Measurements from ENCODE around the gene SLC44A3. TPM values are rescaled to one million over a fixed set of nuclear protein-coding genes. Genes with fewer than 3 reads are reported as not detected.
"Not testable (repeated sequence)": the region's sequence is repeated elsewhere in the genome, so short reads cannot be mapped to it uniquely, and the experiment has no call there.

The SLC44A3 gene
- total and polyA plus RNA-seq, 2 donors (not counting 1 experiment from before 2014, with no cell fraction given): 3.9 to 9.7 TPM

- no peaks in the 10 kb centered on the region for H3K27me3 ChIP-seq (ENCODE audit: control insufficient read depth, insufficient read depth, low read length)
- no peaks in the 10 kb centered on the region for H3K9me3 ChIP-seq (ENCODE audit: control insufficient read depth, insufficient read depth, low read depth, low read length)
- no peaks in the 10 kb centered on the region for H3K4me1 ChIP-seq (ENCODE audit: control insufficient read depth, extremely low read depth, insufficient read depth, low read length)
- TF ChIP-seq CTCF (conservative IDR thresholded peaks at IDR 0.05 in 1 of 2, IDR thresholded peaks at IDR 0.05 in 1 of 2; ENCODE audit: low read depth in 1 of 2, low read length in 2 of 2) (no peak), EZH2 (IDR thresholded peaks at IDR 0.05; ENCODE audit: low read length, missing control alignments) (no peak)
- H3K27ac ChIP-seq (ENCODE audit: insufficient read depth, low read length): no peak overlapping the region
- no peaks in the 10 kb centered on the region for H3K79me2 ChIP-seq (ENCODE audit: control insufficient read depth, insufficient read depth, low read length)
- H3K4me2 ChIP-seq (ENCODE audit: extremely low read depth, insufficient read depth, low read length): no peak overlapping the region
- no peaks in the 10 kb centered on the region for H3K36me3 ChIP-seq (ENCODE audit: control insufficient read depth, insufficient read depth, low read length)
- no peak for DNase-seq (ENCODE audit: low read depth in 2 of 2)
- no peaks in the 10 kb centered on the region for H4K20me1 ChIP-seq (ENCODE audit: control insufficient read depth, extremely low read depth, insufficient read depth, low read length)
- H3K4me3 ChIP-seq (replicated peaks in 1 of 4; ENCODE audit: control extremely low read depth in 1 of 4, insufficient read depth in 1 of 4, low read depth in 3 of 4, low read length in 4 of 4): no peak overlapping the region
- no peak overlapping the region for H2AFZ ChIP-seq (ENCODE audit: low read length)
- no peak overlapping the region for H3K9ac ChIP-seq (ENCODE audit: insufficient read depth, low read length)
Observed at GRCh38 chr1:94832931-94833585, 12.9 kb downstream of the SLC44A3 start.

- H3K9ac ChIP-seq (ENCODE audit: insufficient read depth, low read length): no peak overlapping the region
Observed at GRCh38 chr1:94836891-94837290, 16.7 kb downstream of the SLC44A3 start.

GRCh38 chr1:94840381-94840780 is 20.2 kb downstream of the SLC44A3 start:
- H3K27me3 ChIP-seq (ENCODE audit: control insufficient read depth, insufficient read depth, low read length); DNase-seq (ENCODE audit: low read depth in 2 of 2); H2AFZ ChIP-seq (ENCODE audit: low read length); H3K4me2 ChIP-seq (ENCODE audit: extremely low read depth, insufficient read depth, low read length); H4K20me1 ChIP-seq (ENCODE audit: control insufficient read depth, extremely low read depth, insufficient read depth, low read length); H3K4me1 ChIP-seq (ENCODE audit: control insufficient read depth, extremely low read depth, insufficient read depth, low read length); H3K79me2 ChIP-seq (ENCODE audit: control insufficient read depth, insufficient read depth, low read length); H3K9me3 ChIP-seq (ENCODE audit: control insufficient read depth, insufficient read depth, low read depth, low read length); H3K36me3 ChIP-seq (ENCODE audit: control insufficient read depth, insufficient read depth, low read length); H3K4me3 ChIP-seq (replicated peaks in 1 of 4; ENCODE audit: control extremely low read depth in 1 of 4, insufficient read depth in 1 of 4, low read depth in 3 of 4, low read length in 4 of 4); H3K27ac ChIP-seq (ENCODE audit: insufficient read depth, low read length); H3K9ac ChIP-seq (ENCODE audit: insufficient read depth, low read length): not testable (repeated sequence)

More at GRCh38 chr1:94836891-94837290, 16.7 kb downstream of the SLC44A3 start:
- Histone ChIP-seq H3K4me3 (replicated peaks in 1 of 4; ENCODE audit: control extremely low read depth in 1 of 4, insufficient read depth in 1 of 4, low read depth in 3 of 4, low read length in 4 of 4) (no peak overlapping the region), H3K79me2 (ENCODE audit: control insufficient read depth, insufficient read depth, low read length) (no peaks in the 10 kb centered on the region), H3K27me3 (ENCODE audit: control insufficient read depth, insufficient read depth, low read length) (no peaks in the 10 kb centered on the region), H3K9me3 (ENCODE audit: control insufficient read depth, insufficient read depth, low read depth, low read length) (no peaks in the 10 kb centered on the region), H3K27ac (ENCODE audit: insufficient read depth, low read length) (no peak overlapping the region), H3K4me1 (ENCODE audit: control insufficient read depth, extremely low read depth, insufficient read depth, low read length) (no peaks in the 10 kb centered on the region), H2AFZ (ENCODE audit: low read length) (no peak overlapping the region), H3K4me2 (ENCODE audit: extremely low read depth, insufficient read depth, low read length) (no peak overlapping the region), H4K20me1 (ENCODE audit: control insufficient read depth, extremely low read depth, insufficient read depth, low read length) (no peaks in the 10 kb centered on the region), H3K36me3 (ENCODE audit: control insufficient read depth, insufficient read depth, low read length) (no peaks in the 10 kb centered on the region)
- TF ChIP-seq EZH2 (IDR thresholded peaks at IDR 0.05; ENCODE audit: low read length, missing control alignments) (no peak), CTCF (conservative IDR thresholded peaks at IDR 0.05 in 1 of 2, IDR thresholded peaks at IDR 0.05 in 1 of 2; ENCODE audit: low read depth in 1 of 2, low read length in 2 of 2) (no peak)
- no peak for DNase-seq (ENCODE audit: low read depth in 2 of 2)
